HepG2 (cell line): ENCODE data around the gene SELENOM. TPM values are rescaled to one million over a fixed set of nuclear protein-coding genes. Genes with fewer than 3 reads are reported as not detected.

Experiments
- AGO2 ChIP-seq: fragments of 200-400 bp; formaldehyde crosslinking; optimal IDR thresholded peaks from 2 replicates; pipeline ENCODE3; 2017; ENCODE audit warnings: mild to moderate bottlenecking, low read depth, low read length, moderate library complexity
- ESRRA ChIP-seq: sonication (generic); formaldehyde crosslinking; IDR thresholded peaks from 2 replicates; pipeline ENCODE4 v1.5.1; 2020; ENCODE audit warnings: mild to moderate bottlenecking, low read depth, missing genetic modification reagents
- GABPB1 ChIP-seq: IDR thresholded peaks from 2 replicates; pipeline ENCODE4 v1.6.1; 2016; ENCODE audit warnings: mild to moderate bottlenecking, missing genetic modification reagents, moderate library complexity, missing compliant biosample characterization
- HOXA3 ChIP-seq: sonication (generic); formaldehyde crosslinking; IDR thresholded peaks from 2 replicates; pipeline ENCODE4 v1.5.0; 2020; ENCODE audit warnings: missing genetic modification reagents
- KDM5B ChIP-seq: sonication (generic); formaldehyde crosslinking; IDR thresholded peaks from 2 replicates; pipeline ENCODE4 v1.4.0; 2020; ENCODE audit warnings: missing genetic modification reagents, mild to moderate bottlenecking, borderline replicate concordance
- MATR3 ChIP-seq: sonication (generic); formaldehyde crosslinking; IDR thresholded peaks from 2 replicates; pipeline ENCODE4 v1.4.0; 2020; ENCODE audit warnings: missing genetic modification reagents
- MTF1 ChIP-seq: sonication (generic); formaldehyde crosslinking; IDR thresholded peaks from 2 replicates; pipeline ENCODE4 v1.5.0; 2020; ENCODE audit warnings: missing genetic modification reagents
- NAIF1 ChIP-seq: sonication (generic); formaldehyde crosslinking; IDR thresholded peaks from 2 replicates; pipeline ENCODE4 v1.5.0; 2020; ENCODE audit warnings: mild to moderate bottlenecking, missing genetic modification reagents, borderline replicate concordance
- NCOA2 ChIP-seq: sonication (generic); formaldehyde crosslinking; IDR thresholded peaks from 2 replicates; pipeline ENCODE4 v1.8.0; 2022; ENCODE audit warnings: inconsistent platforms
- NFE2 ChIP-seq: sonication (generic); formaldehyde crosslinking; IDR thresholded peaks from 2 replicates; pipeline ENCODE4 v1.4.0; 2020; ENCODE audit warnings: missing genetic modification reagents
- NR2C2 ChIP-seq: sonication (generic); formaldehyde crosslinking; IDR thresholded peaks from 2 replicates; pipeline ENCODE4 v1.4.0; 2020; ENCODE audit warnings: missing genetic modification reagents, mild to moderate bottlenecking, moderate library complexity, borderline replicate concordance
- RBFOX2 ChIP-seq: fragments of 200-400 bp; formaldehyde crosslinking; IDR thresholded peaks from 2 replicates; pipeline ENCODE4 v1.6.1; 2017; ENCODE audit warnings: low read depth, mild to moderate bottlenecking, low read length
- RFX5 ChIP-seq: IDR thresholded peaks from 2 replicates; pipeline ENCODE4 v1.6.1; 2011; ENCODE audit warnings: low read depth, low read length, improper control_type of control experiment
- RFXANK ChIP-seq: IDR thresholded peaks from 2 replicates; pipeline ENCODE4 v1.6.1; 2016
- RXRA ChIP-seq: sonication (generic); formaldehyde crosslinking; IDR thresholded peaks from 2 replicates; pipeline ENCODE4 v1.5.1; 2020; ENCODE audit warnings: missing genetic modification reagents
- TCF7 ChIP-seq: sonication (generic); IDR thresholded peaks from 2 replicates; pipeline ENCODE4 v1.6.1; 2016; ENCODE audit warnings: antibody characterized with exemption, low read depth
- TCF7L2 ChIP-seq: IDR thresholded peaks from 2 replicates; pipeline ENCODE4 v1.6.1; 2011; ENCODE audit warnings: mild to moderate bottlenecking, low read depth, low read length, moderate library complexity
- ZFP41 ChIP-seq: sonication (generic); formaldehyde crosslinking; IDR thresholded peaks from 2 replicates; pipeline ENCODE4 v1.4.0; 2020; ENCODE audit warnings: mild to moderate bottlenecking, missing genetic modification reagents, borderline replicate concordance
- ZNF335 ChIP-seq: sonication (generic); formaldehyde crosslinking; IDR thresholded peaks from 2 replicates; pipeline ENCODE4 v1.4.0; 2020; ENCODE audit warnings: missing genetic modification reagents
- ZNF383 ChIP-seq: sonication (generic); formaldehyde crosslinking; IDR thresholded peaks from 2 replicates; pipeline ENCODE4 v1.4.0; 2020; ENCODE audit warnings: missing genetic modification reagents, mild to moderate bottlenecking, borderline replicate concordance
- ZNF563 ChIP-seq: sonication (generic); formaldehyde crosslinking; IDR thresholded peaks from 2 replicates; pipeline ENCODE4 v1.8.0; 2022; ENCODE audit warnings: mild to moderate bottlenecking, moderate library complexity, missing genetic modification reagents
- ZNF615 ChIP-seq: sonication (generic); formaldehyde crosslinking; IDR thresholded peaks from 2 replicates; pipeline ENCODE4 v1.5.0; 2020; ENCODE audit warnings: mild to moderate bottlenecking, missing genetic modification reagents, borderline replicate concordance
- ZNF792 ChIP-seq: IDR thresholded peaks from 2 replicates; pipeline ENCODE4 v1.6.1; 2016
- polyA plus RNA-seq, 8 experiments: library from polyadenylated mRNA; depleted of rRNA in 3 of 8; stranded (reverse) in 7 of 8; unstranded in 1 of 8; fragments of >200 nt; fragmentation: Illumina TruSeq in 4 of 8; extraction: Trizol in 4 of 8; gene quantifications; 2 replicates each; pipeline versions ENCODE4 v1.2.1 to v1.2.3, GENCODE V29; 2011 to 2016; ENCODE audit warnings: low read depth in 4 of 8, missing spikeins in 1 of 8, mixed read lengths in 1 of 8; ENCODE audit not compliant: insufficient read depth in 1 of 8
- total RNA-seq, 5 experiments: library from RNA; depleted of rRNA; stranded (reverse); fragments of >200 nt; fragmentation: Illumina TruSeq; extraction: Trizol; gene quantifications; 2 replicates each; pipeline ENCODE4 v1.2.3, GENCODE V29; 2016; ENCODE audit warnings: low read depth in 1 of 5
- TF ChIP-seq, protein P1 (sequence below): sonication (generic); formaldehyde crosslinking; IDR thresholded peaks from 2 replicates; pipeline ENCODE4 v1.9.0; 2022; ENCODE audit warnings: low read depth, missing genetic modification reagents
- TF ChIP-seq, protein P2 (sequence below): sonication (generic); formaldehyde crosslinking; IDR thresholded peaks from 2 replicates; pipeline ENCODE4 v1.5.1; 2020; ENCODE audit warnings: missing genetic modification reagents, mild to moderate bottlenecking, borderline replicate concordance
- TF ChIP-seq, protein P3 (sequence below): sonication (generic); formaldehyde crosslinking; IDR thresholded peaks from 2 replicates; pipeline ENCODE4 v1.5.0; 2020; ENCODE audit warnings: missing genetic modification reagents, mild to moderate bottlenecking, borderline replicate concordance
- TF ChIP-seq, protein P4 (sequence below): sonication (generic); formaldehyde crosslinking; IDR thresholded peaks from 2 replicates; pipeline ENCODE4 v1.5.0; 2020; ENCODE audit warnings: mild to moderate bottlenecking, missing genetic modification reagents

The SELENOM gene
- total and polyA plus RNA-seq, 2 of the 13 experiments (the other 11 are each of a cell fraction or from before 2014, with no cell fraction given): 4.1 to 4.3 TPM

DNA sequence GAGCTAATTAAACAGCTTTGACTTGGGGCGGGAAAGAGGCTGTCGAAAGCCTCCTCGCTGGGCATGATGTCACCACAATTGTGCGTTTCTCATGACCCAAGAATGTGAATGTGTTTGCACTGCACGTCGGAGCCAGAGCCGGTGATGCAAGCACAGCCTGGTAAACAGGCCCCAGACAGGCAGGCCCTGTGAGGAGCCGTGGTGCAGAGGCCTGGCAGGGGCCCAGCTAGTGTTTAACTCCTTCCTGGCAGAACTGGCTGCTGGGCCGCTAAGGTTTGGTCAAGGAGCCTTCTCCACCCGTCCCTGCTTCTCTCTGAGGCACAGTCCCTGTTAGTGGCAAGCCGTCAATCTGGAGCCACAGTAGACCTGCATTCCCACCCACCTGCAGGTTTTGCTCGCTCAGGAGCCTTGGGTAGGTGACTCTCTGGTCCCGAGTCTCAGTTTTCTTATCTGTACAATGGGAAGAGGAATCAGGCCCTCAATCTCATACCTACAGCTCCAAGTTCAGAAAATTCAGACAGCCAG lies 51.7 kb downstream of the SELENOM start (continued):
- TF ChIP-seq ZNF615 (CRISPR knock-in tag) (peak; percentile 81; the same call in 1 of the 2 replicates), RXRA (CRISPR knock-in tag) (peak; percentile 93), GABPB1 (CRISPR knock-in tag) (peak; percentile 73), ZNF335 (CRISPR knock-in tag) (peak; percentile 60; the same call in 1 of the 2 replicates), HOXA3 (CRISPR knock-in tag) (peak; percentile 100), NCOA2 (CRISPR knock-in tag) (peak; percentile 92), RFXANK (CRISPR knock-in tag) (peak; percentile 51; the same call in 1 of the 2 replicates), AGO2 (no peak), ZFP41 (CRISPR knock-in tag) (no peak), ZNF792 (CRISPR knock-in tag) (peak; percentile 93; the same call in 1 of the 2 replicates), NR2C2 (CRISPR knock-in tag) (peak; percentile 57; the same call in 1 of the 2 replicates), ESRRA (CRISPR knock-in tag) (peak; percentile 65; the same call in 1 of the 2 replicates), TCF7L2 (no peak), MTF1 (CRISPR knock-in tag) (no peak), ZNF563 (no peak; the same call in 1 of the 2 replicates), ZNF383 (CRISPR knock-in tag) (no peak), RBFOX2 (no peak), KDM5B (CRISPR knock-in tag) (peak; percentile 56; the same call in 1 of the 2 replicates), TCF7 (peak; percentile 52; the same call in 1 of the 2 replicates), NAIF1 (CRISPR knock-in tag) (no peak), NFE2 (CRISPR knock-in tag) (no peak), MATR3 (CRISPR knock-in tag) (no peak), RFX5 (no peak)
- TF ChIP-seq, protein P1, sequence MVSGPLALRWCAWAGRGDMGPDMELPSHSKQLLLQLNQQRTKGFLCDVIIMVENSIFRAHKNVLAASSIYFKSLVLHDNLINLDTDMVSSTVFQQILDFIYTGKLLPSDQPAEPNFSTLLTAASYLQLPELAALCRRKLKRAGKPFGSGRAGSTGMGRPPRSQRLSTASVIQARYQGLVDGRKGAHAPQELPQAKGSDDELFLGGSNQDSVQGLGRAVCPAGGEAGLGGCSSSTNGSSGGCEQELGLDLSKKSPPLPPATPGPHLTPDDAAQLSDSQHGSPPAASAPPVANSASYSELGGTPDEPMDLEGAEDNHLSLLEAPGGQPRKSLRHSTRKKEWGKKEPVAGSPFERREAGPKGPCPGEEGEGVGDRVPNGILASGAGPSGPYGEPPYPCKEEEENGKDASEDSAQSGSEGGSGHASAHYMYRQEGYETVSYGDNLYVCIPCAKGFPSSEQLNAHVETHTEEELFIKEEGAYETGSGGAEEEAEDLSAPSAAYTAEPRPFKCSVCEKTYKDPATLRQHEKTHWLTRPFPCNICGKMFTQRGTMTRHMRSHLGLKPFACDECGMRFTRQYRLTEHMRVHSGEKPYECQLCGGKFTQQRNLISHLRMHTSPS (CRISPR knock-in tag): no peak
- TF ChIP-seq, protein P2, sequence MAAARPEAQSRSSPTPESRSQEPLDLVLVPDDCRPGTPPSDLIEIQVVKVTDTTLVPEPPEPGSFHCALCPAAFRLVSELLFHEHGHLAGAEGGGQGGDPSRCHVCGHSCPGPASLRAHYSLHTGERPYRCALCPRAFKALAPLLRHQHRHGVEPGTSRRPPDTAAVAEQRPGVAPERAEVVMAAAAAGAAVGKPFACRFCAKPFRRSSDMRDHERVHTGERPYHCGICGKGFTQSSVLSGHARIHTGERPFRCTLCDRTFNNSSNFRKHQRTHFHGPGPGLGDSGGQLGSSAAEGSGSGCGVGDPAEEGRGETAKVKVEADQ (CRISPR knock-in tag): no peak
- TF ChIP-seq, protein P3, sequence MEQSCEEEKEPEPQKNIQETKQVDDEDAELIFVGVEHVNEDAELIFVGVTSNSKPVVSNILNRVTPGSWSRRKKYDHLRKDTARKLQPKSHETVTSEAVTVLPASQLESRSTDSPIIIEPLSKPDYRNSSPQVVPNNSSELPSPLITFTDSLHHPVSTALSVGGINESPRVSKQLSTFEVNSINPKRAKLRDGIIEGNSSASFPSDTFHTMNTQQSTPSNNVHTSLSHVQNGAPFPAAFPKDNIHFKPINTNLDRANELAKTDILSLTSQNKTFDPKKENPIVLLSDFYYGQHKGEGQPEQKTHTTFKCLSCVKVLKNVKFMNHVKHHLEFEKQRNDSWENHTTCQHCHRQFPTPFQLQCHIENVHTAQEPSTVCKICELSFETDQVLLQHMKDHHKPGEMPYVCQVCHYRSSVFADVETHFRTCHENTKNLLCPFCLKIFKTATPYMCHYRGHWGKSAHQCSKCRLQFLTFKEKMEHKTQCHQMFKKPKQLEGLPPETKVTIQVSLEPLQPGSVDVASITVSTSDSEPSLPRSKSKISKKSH (CRISPR knock-in tag): no peak
- TF ChIP-seq, protein P4, sequence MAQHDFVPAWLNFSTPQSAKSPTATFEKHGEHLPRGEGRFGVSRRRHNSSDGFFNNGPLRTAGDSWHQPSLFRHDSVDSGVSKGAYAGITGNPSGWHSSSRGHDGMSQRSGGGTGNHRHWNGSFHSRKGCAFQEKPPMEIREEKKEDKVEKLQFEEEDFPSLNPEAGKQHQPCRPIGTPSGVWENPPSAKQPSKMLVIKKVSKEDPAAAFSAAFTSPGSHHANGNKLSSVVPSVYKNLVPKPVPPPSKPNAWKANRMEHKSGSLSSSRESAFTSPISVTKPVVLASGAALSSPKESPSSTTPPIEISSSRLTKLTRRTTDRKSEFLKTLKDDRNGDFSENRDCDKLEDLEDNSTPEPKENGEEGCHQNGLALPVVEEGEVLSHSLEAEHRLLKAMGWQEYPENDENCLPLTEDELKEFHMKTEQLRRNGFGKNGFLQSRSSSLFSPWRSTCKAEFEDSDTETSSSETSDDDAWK (CRISPR knock-in tag): no peak
